GM13977 (cell line): Measurements from ENCODE around the gene UGT1A6.
"Not testable (repeated sequence)": the region's sequence is repeated elsewhere in the genome, so short reads cannot be mapped to it uniquely, and the experiment has no call there.

Source experiments
- DNase-seq: peaks from one replicate; pipeline ENCODE4 v3.0.0; 2012; ENCODE audit warnings: low spot score
- CTCF ChIP-seq: IDR thresholded peaks from 2 replicates; pipeline ENCODE4 v1.5.1; 2012; ENCODE audit warnings: mild to moderate bottlenecking, control low read depth; ENCODE audit not compliant: insufficient read depth; ENCODE audit errors: extremely low read depth, missing control alignments
- in situ Hi-C: fragments of 300-500 bp; cut with MboI; formaldehyde crosslinking; loops from one replicate; pipeline ENCODE4 v1.12.0; 2022; ENCODE audit warnings: low sequenced_read_pairs, low pct_unique_long_range_greater_than_20kb, mixed read lengths, inconsistent platforms; ENCODE audit not compliant: unreplicated experiment

The UGT1A6 gene

GRCh38 chr2:233690444-233690843, 2.2 kb upstream of the UGT1A6 start:
- DNase-seq = no peak
- TF ChIP-seq CTCF = no peak
- in situ Hi-C loops = no loop called here

GRCh38 chr2:233691443-233692433, 952 bp upstream of the UGT1A6 start:
- no peak for TF ChIP-seq CTCF
- no peak for DNase-seq
- in situ Hi-C loops = no loop called here

GRCh38 chr2:233693963-233694362, 1.3 kb downstream of the UGT1A6 start:
- DNase-seq = no peak
- in situ Hi-C loops = no loop called here
- TF ChIP-seq CTCF = no peak

GRCh38 chr2:233698740-233699139, 6.0 kb downstream of the UGT1A6 start:
- TF ChIP-seq CTCF = no peak
- in situ Hi-C loops = no loop called here

GRCh38 chr2:233699424-233700027, 6.8 kb downstream of the UGT1A6 start:
- no peak for TF ChIP-seq CTCF
- in situ Hi-C loops = loop anchor here (25.0 kb wide), 1 partner anchor 212 kb away; no protein-coding TSS in a partner anchor
- DNase-seq = no peak

More at GRCh38 chr2:233698740-233699139, 6.0 kb downstream of the UGT1A6 start:
- DNase-seq = no peak

GRCh38 chr2:233700028-233700635, 7.4 kb downstream of the UGT1A6 start:
- no peak for DNase-seq
- TF ChIP-seq CTCF = no peak
- in situ Hi-C loops = loop anchor here (25.0 kb wide), 1 partner anchor 213 kb away; no protein-coding TSS in a partner anchor

- not testable (repeated sequence) for DNase-seq
- in situ Hi-C loops = loop anchor here (25.0 kb wide), 1 partner anchor 214 kb away; no protein-coding TSS in a partner anchor
Measured at GRCh38 chr2:233700842-233701241, 8.2 kb downstream of the UGT1A6 start.
